Mucosa of rectum (tissue), 2 donors: ENCODE measurements around the gene RAB35.

Source experiments
- H3K27ac ChIP-seq, 2 donors: one replicate each; pipeline ENCODE4 v1.7.0; 2013; ENCODE audit warnings: inconsistent platforms in 2 of 2, low read depth in 2 of 2, low read length in 2 of 2
- H3K27me3 ChIP-seq, 2 donors: one replicate each; pipeline ENCODE4 v1.7.0; 2013; ENCODE audit warnings: low read length in 2 of 2; ENCODE audit not compliant: control insufficient read depth in 2 of 2, insufficient read depth in 2 of 2
- H3K36me3 ChIP-seq, 2 donors: one replicate each; pipeline ENCODE4 v1.7.0; 2013; ENCODE audit warnings: low read length in 2 of 2; ENCODE audit not compliant: control insufficient read depth in 2 of 2, insufficient read depth in 2 of 2
- H3K4me1 ChIP-seq, 2 donors: one replicate each; pipeline ENCODE4 v1.7.0; 2013; ENCODE audit warnings: low read length in 2 of 2, mild to moderate bottlenecking in 1 of 2; ENCODE audit not compliant: control insufficient read depth in 2 of 2, insufficient read depth in 2 of 2
- H3K4me3 ChIP-seq, 2 donors: one replicate each; pipeline ENCODE4 v1.7.0; 2013; ENCODE audit warnings: low read length in 2 of 2
- H3K9ac ChIP-seq, 2 donors: one replicate each; pipeline ENCODE4 v1.7.0; 2013; ENCODE audit warnings: low read length in 2 of 2, low read depth in 1 of 2, mild to moderate bottlenecking in 1 of 2
- H3K9me3 ChIP-seq, 2 donors: one replicate each; pipeline ENCODE4 v1.7.0; 2013; ENCODE audit warnings: low read length in 2 of 2; ENCODE audit not compliant: control insufficient read depth in 2 of 2
- donor health status: healthy.
- donor health status: Normal muscosa, but diverticular disease.

Gene RAB35

DNA sequence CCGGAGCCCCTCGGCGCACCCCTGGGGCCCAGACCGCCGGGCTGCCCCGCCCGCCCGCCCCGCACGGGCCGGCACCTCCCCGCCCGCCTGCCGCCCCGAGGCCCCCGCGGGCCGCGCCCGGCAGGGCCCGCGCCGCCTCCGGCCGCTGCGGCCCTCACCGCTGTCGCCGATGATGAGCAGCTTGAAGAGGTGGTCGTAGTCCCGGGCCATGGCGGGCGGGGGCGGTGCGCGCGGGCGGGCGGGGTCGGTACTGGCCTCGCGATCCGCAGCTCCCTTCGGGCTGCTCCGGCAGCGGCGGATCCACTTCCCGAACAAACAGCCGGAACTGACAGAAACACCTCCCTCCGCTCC is at the start of gene RAB35:
RAB35 (minus strand) TSS at position 313 of the 351 bp plus-strand sequence; CDS start at position 210, 103 bp downstream.
- Histone ChIP-seq H3K4me1 (peaks cover 17 to 26% of the 10 kb centered on the region in 2 donors), H3K4me3 (peak within 1 kb of the TSS; percentile 96 to 98), H3K36me3 (peaks cover 0 to 7% of the 10 kb centered on the region in 2 donors), H3K9ac (peak within 1 kb of the TSS; percentile 89 to 93), H3K27ac (peak within 1 kb of the TSS; percentile 91 to 96), H3K27me3 (no peaks in the 10 kb centered on the region), H3K9me3 (no peaks in the 10 kb centered on the region)

DNA sequence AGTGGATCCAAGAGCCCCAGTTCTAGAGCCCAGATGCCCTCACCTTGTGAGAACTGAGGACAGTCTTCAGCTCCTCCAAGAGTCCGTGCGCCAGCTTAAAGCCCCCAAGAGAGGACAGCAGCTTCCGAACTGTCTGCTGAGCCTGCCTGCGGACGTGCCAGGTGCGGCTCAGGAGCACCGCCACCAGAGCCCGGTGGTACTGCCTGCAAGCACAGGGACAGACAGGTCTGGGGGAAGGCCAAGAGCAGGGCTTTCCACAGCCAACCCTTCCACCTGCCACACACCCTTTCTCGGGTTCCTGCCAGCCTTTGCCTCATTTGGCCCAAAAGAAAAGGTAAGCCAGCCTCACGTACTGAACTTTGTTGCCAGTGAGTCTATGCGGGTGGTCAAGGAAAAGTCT is 47.7 kb upstream of the RAB35 start:
- no peak overlapping the region for H3K27ac ChIP-seq
- H3K36me3 ChIP-seq: peaks cover 60 to 67% of the 10 kb centered on the region in 2 donors
- no peak overlapping the region for H3K9ac ChIP-seq
- no peaks in the 10 kb centered on the region for H3K9me3 ChIP-seq
- no peaks in the 10 kb centered on the region for H3K4me1 ChIP-seq
- H3K4me3 ChIP-seq: no peak overlapping the region
- H3K27me3 ChIP-seq: no peaks in the 10 kb centered on the region

DNA sequence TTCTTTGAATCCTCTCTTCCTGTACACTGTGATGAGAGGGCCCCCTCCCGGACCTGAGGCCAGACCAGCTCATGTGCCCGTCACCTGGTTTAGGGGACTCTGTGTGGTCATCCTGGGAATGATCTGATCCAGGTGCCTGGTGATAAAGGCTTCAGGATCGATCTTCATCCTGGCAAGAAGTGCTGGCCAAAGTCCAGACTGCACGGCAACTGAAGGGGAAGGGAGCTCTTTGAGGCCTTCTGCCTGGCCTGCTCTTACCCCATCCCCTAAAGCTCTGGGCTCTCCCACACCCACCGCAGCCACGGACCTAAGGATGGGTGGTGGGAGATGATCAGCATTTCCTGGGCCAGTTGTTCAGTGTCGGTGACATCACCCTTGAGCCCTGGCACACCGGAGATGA is 46.2 kb upstream of the RAB35 start:
- Histone ChIP-seq H3K9me3 (no peaks in the 10 kb centered on the region), H3K9ac (no peak overlapping the region), H3K27ac (no peak overlapping the region), H3K36me3 (peaks cover 64 to 68% of the 10 kb centered on the region in 2 donors), H3K4me3 (no peak overlapping the region), H3K4me1 (no peaks in the 10 kb centered on the region), H3K27me3 (no peaks in the 10 kb centered on the region)

DNA sequence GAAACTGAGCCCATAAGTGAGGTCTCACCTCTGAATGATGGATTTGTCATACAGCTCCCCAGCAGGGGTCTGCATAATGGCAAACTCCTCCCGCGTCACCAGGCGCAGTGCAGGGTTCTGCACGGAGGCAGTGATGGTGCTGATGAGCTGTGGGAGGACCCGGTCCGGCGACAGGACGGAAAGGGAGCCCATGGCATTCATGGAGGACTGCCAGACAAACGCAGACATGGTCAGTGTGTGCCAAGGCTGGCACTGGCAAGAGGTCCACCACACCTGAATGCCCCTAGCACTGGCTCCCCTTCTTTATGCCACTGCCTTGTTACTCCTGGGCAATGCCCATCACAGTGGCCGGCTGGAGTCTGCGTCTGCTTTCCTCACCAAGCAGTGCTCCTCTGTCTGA is 45.3 kb upstream of the RAB35 start:
- Histone ChIP-seq H3K4me3 (no peak overlapping the region), H3K27ac (no peak overlapping the region), H3K9ac (no peak overlapping the region), H3K9me3 (no peaks in the 10 kb centered on the region), H3K27me3 (no peaks in the 10 kb centered on the region), H3K36me3 (peaks cover 70 to 76% of the 10 kb centered on the region in 2 donors), H3K4me1 (no peaks in the 10 kb centered on the region)

DNA sequence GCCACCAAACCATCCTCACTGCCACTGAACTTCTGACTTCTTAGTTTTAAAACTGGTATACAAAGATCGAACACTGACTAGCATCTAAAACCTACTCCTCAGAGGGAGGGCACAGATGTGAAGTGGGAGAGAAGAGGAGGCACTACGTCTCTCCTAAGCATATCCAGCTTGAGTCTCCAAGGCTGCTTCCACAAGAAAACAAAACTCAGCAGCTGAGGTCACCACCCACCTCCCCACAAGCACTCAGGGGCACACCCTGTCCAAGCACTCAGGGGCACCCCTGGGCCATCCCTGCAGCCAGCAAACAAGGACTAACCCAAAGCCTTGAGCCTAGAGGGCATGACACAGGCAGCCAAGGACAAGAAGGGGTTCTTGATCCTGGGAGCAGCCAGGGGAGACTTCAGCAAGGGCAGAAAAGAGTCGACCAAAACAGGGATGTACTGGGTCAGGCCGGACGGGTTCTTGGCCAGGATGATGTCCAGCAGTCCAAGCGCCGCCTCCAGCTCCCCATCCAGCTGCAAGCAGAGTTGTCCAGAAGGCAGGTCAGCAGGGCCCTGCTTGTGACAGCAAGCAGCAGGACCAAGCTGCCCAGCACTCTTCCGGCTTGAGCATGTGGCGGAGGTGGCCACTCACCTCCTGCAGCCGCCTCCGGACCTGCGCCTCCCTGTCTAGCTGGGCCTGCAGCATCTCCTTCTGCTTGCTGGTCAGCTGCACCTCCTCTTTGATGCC is 43.1 kb upstream of the RAB35 start:
- no peaks in the 10 kb centered on the region for H3K27me3 ChIP-seq
- no peak overlapping the region for H3K27ac ChIP-seq
- no peaks in the 10 kb centered on the region for H3K9me3 ChIP-seq
- no peak overlapping the region for H3K9ac ChIP-seq
- H3K4me3 ChIP-seq: no peak overlapping the region
- peaks cover 91 to 94% of the 10 kb centered on the region in 2 donors for H3K36me3 ChIP-seq
- H3K4me1 ChIP-seq: no peaks in the 10 kb centered on the region

DNA sequence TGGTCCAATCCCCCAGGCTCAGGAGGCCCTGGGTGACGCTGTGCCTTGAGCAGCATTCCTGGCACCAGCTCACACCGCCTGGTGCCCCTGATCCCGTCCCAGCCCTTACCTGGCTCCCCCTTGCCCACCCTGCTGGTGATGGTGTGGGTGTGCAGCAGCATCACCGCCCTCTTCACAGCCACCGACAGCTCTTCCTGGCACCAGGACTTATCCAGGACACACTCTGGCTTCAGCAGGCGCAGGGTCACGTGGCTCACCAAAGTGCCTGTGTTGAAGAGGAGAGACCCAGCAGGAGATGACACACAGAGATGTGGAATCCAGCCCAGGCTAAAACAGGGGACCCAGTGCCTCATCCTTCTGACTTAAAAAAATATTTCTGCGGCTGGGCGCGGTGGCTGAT is 41.8 kb upstream of the RAB35 start:
- Histone ChIP-seq H3K9ac (no peak overlapping the region), H3K27me3 (no peaks in the 10 kb centered on the region), H3K36me3 (peaks cover 91 to 95% of the 10 kb centered on the region in 2 donors), H3K27ac (no peak overlapping the region), H3K4me3 (no peak overlapping the region), H3K9me3 (no peaks in the 10 kb centered on the region), H3K4me1 (no peaks in the 10 kb centered on the region)

DNA sequence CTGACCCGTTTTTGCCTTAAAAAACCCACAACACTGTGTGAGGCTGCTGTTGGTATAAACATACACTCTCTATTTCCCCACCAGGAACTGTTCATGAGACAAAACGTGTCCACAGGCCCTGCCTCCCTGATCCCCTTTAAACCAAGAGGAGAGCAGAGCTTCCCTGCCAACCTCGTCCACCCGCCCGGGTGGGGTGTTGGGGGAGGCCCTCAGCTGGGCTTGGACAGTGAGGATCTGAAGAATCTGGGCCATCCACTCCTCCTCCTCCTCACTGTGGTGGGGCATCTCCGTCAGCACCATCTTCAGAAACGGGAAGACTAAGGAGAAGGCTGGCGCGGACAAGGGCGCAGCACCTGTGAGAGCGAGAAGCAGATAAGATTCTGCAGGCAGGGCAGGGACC is 41.1 kb upstream of the RAB35 start:
- Histone ChIP-seq H3K36me3 (peaks cover 91 to 95% of the 10 kb centered on the region in 2 donors), H3K4me1 (no peaks in the 10 kb centered on the region), H3K4me3 (no peak overlapping the region), H3K27me3 (no peaks in the 10 kb centered on the region), H3K27ac (no peak overlapping the region), H3K9me3 (no peaks in the 10 kb centered on the region), H3K9ac (no peak overlapping the region)

DNA sequence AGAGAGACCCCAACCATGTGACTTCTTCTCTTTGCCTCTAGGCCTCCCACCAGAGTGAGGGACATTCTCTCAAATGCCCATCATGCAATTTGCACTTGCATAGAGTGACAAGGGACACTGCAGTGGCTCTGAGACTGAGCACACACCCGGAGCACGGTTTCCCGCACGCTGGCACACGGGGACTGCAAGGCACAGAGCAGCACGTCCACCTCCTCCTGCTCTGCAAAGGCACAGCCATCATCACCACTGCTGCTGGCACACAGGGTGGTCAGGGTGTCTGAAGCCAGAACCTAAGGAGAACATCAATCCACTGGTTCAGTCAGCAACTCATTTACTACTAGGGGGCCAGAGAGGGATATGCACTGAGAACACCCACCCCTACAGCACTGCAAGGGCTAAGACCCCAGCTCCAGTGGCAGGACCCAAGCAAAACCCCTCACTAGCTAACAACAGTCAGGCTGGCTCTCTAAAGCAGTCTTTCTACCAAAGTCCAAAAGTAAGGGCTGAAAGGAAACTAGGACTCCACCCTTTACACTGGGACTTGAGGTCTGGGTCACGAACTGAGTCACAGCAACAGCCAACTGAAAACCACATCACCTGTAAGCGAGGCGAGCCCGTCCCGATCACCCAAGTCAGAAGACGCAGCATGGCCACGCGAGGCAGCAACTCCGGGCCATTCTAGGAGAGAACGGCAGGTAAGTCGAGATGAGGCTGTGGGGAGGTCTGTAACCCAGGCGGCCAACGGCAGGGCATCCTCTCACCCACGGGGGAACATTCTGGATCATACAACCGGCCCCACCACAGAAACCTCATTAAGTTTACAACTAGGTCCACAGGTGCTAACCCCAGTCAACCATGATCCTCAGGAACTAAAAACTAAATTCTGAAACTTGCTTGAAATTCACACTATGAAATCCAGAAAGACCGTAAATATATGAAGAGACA is 40.0 kb upstream of the RAB35 start:
- no peaks in the 10 kb centered on the region for H3K9me3 ChIP-seq
- no peaks in the 10 kb centered on the region for H3K27me3 ChIP-seq
- no peak overlapping the region for H3K27ac ChIP-seq
- no peaks in the 10 kb centered on the region for H3K4me1 ChIP-seq
- peaks cover 85 to 86% of the 10 kb centered on the region in 2 donors for H3K36me3 ChIP-seq
- H3K9ac ChIP-seq: no peak overlapping the region
- H3K4me3 ChIP-seq: no peak overlapping the region

DNA sequence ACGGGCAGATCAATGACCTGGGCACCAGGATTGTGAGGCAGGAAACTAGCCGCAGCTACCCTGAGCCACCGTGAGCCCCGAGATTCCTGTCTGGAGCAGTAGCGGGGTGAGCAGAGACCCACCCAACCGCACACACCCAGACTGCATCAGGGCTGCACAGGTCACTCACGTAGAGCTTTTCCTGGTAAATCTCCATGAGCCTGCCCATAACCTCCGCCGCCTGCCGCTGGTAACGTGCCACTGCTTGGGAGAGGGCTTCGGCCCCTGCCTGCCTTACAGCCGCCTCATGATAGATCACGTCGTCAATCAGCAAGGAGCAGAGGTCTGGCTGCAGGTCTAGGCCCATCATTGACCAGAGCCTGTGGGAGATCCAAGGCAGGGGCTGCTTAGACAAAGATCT is 38.5 kb upstream of the RAB35 start:
- H3K27ac ChIP-seq: no peak overlapping the region
- no peaks in the 10 kb centered on the region for H3K27me3 ChIP-seq
- H3K9me3 ChIP-seq: no peaks in the 10 kb centered on the region
- no peak overlapping the region for H3K4me3 ChIP-seq
- peaks cover 77 to 80% of the 10 kb centered on the region in 2 donors for H3K36me3 ChIP-seq
- H3K9ac ChIP-seq: no peak overlapping the region
- H3K4me1 ChIP-seq: no peaks in the 10 kb centered on the region

DNA sequence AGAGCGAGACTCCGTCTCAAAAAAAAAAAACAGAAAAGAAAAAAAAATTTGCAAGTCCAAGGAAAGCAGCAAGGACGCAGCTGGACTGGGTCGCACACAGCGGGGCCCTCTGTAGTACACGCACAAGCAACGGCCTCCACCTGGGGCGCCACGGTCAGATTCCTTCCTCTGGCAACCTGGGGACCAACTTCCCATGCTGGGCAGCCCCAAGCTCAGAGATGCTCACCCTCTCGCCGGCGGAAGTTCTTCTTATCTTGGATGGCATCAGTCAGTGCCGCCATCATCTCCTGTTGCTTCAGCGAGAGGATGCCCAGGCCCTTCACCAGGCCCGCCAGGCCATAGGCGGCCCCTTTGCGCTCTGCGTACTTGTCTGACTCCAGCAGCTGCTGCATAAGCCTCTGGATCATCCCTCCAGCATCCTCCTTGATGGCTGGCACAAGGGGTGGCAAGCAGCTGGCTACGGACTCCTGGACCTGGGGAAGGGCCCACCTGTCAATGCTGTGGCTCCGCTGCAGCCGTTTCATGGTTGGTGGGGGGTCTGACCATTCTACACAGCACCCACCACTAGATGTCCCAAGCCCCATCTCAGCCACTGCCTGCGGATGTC is 34.5 kb upstream of the RAB35 start:
- Histone ChIP-seq H3K27me3 (no peaks in the 10 kb centered on the region), H3K36me3 (peaks cover 79 to 80% of the 10 kb centered on the region in 2 donors), H3K9ac (no peak overlapping the region), H3K4me1 (no peaks in the 10 kb centered on the region), H3K27ac (no peak overlapping the region), H3K4me3 (no peak overlapping the region), H3K9me3 (no peaks in the 10 kb centered on the region)
